Measurements from ENCODE around the gene TOX2. TPM values are rescaled to one million over a fixed set of nuclear protein-coding genes. Genes with fewer than 3 reads are reported as not detected.

TOX2 gene
- total and polyA plus RNA-seq, 4 experiments from 2014 or later, result 0.22 to 1.1 (median 0.49) TPM

- peaks cover 4% of the 10 kb centered on the region for H3K4me1 ChIP-seq (ENCODE audit: insufficient read depth, low read length)
- Mint-ChIP-seq H3K4me3 (no peak overlapping the region), H3K36me3 (no peaks in the 10 kb centered on the region), H3K27me3 (peaks cover 31 to 50% of the 10 kb centered on the region in 2 donors), H3K27ac (no peak overlapping the region), H3K4me1 (peaks cover 2 to 5% (median 4%) of the 10 kb centered on the region in 4 donors), H3K9me3 (peaks cover 0 to 16% (median 10%) of the 10 kb centered on the region in 8 donors)
- no peaks in the 10 kb centered on the region for H3K36me3 ChIP-seq (ENCODE audit: insufficient read depth, low read length)
- H3K27me3 ChIP-seq (ENCODE audit: insufficient read depth, low read length), result peaks cover 7% of the 10 kb centered on the region
- ChIA-PET CTCF (ENCODE audit: partially characterized antibody) (interaction anchor here (1.6 kb wide), 1 partner anchor 77 kb away, joined by 5 read pairs; no protein-coding TSS in a partner anchor), POLR2A (ENCODE audit: partially characterized antibody) (no interaction called here)
- intact Hi-C loops (cut with micrococcal nuclease), result no loop called here
- H3K4me3 ChIP-seq (ENCODE audit: low read length in 2 of 2), result no peak overlapping the region
- DNase-seq, result no peak
- H3K9me3 ChIP-seq (ENCODE audit: control insufficient read depth in 1 of 2, low read length in 2 of 2), result peaks cover 0 to 1% of the 10 kb centered on the region in 2 donors
- H3K27ac ChIP-seq (ENCODE audit: low read depth, low read length), result no peak overlapping the region
Observed at GRCh38 chr20:44112889-44113617, 198.4 kb downstream of the TOX2 start.

- ChIA-PET POLR2A (ENCODE audit: partially characterized antibody) (no interaction called here), CTCF (ENCODE audit: partially characterized antibody) (interaction anchor here (5.1 kb wide), 1 partner anchor 76 kb away, joined by 77 read pairs; the partner anchor contains the start of gene JPH2)
- Mint-ChIP-seq H3K4me1 (peaks cover 2 to 5% (median 4%) of the 10 kb centered on the region in 4 donors), H3K27ac (no peak overlapping the region), H3K4me3 (no peak overlapping the region), H3K27me3 (peaks cover 33 to 49% of the 10 kb centered on the region in 2 donors), H3K9me3 (peaks cover 0 to 11% (median 4%) of the 10 kb centered on the region in 8 donors), H3K36me3 (no peaks in the 10 kb centered on the region)
- intact Hi-C loops (cut with micrococcal nuclease), result no loop called here
- Histone ChIP-seq H3K27me3 (ENCODE audit: insufficient read depth, low read length) (peaks cover 7% of the 10 kb centered on the region), H3K36me3 (ENCODE audit: insufficient read depth, low read length) (no peaks in the 10 kb centered on the region), H3K4me3 (ENCODE audit: low read length in 2 of 2) (no peak overlapping the region), H3K27ac (ENCODE audit: low read depth, low read length) (no peak overlapping the region), H3K4me1 (ENCODE audit: insufficient read depth, low read length) (peaks cover 4% of the 10 kb centered on the region), H3K9me3 (ENCODE audit: control insufficient read depth in 1 of 2, low read length in 2 of 2) (no peaks in the 10 kb centered on the region)
- DNase-seq, result no peak
Observed at GRCh38 chr20:44113618-44114376, 199.1 kb downstream of the TOX2 start.

- Histone ChIP-seq H3K4me1 (ENCODE audit: insufficient read depth, low read length) (peaks cover 4% of the 10 kb centered on the region), H3K27ac (ENCODE audit: low read depth, low read length) (no peak overlapping the region), H3K36me3 (ENCODE audit: insufficient read depth, low read length) (no peaks in the 10 kb centered on the region), H3K9me3 (ENCODE audit: control insufficient read depth in 1 of 2, low read length in 2 of 2) (no peaks in the 10 kb centered on the region), H3K27me3 (ENCODE audit: insufficient read depth, low read length) (peaks cover 7% of the 10 kb centered on the region), H3K4me3 (ENCODE audit: low read length in 2 of 2) (no peak overlapping the region)
- POLR2A ChIA-PET (ENCODE audit: partially characterized antibody), result no interaction called here
- CTCF ChIA-PET (ENCODE audit: partially characterized antibody), result interaction anchor here (5.1 kb wide), 1 partner anchor 74 kb away, joined by 77 read pairs; the partner anchor contains the start of gene JPH2
- Mint-ChIP-seq H3K9me3 (no peaks in the 10 kb centered on the region), H3K4me3 (peak overlapping the region in 1 of 8 donors; percentile 79), H3K4me1 (peaks cover 2 to 5% (median 4%) of the 10 kb centered on the region in 4 donors), H3K27ac (peak overlapping the region in 1 of 7 donors; percentile 23), H3K36me3 (no peaks in the 10 kb centered on the region), H3K27me3 (peaks cover 26 to 41% of the 10 kb centered on the region in 2 donors)
- DNase-seq, result no peak
- intact Hi-C loops (cut with micrococcal nuclease), result loop anchor here (5.0 kb wide), 1 partner anchor 272 kb away; no protein-coding TSS in a partner anchor
Observed at GRCh38 chr20:44115181-44115580, 200.5 kb downstream of the TOX2 start.

- Mint-ChIP-seq H3K27me3 (peaks cover 26 to 37% of the 10 kb centered on the region in 2 donors), H3K9me3 (no peaks in the 10 kb centered on the region), H3K27ac (no peak overlapping the region), H3K36me3 (no peaks in the 10 kb centered on the region), H3K4me3 (no peak overlapping the region), H3K4me1 (peaks cover 2 to 5% (median 4%) of the 10 kb centered on the region in 4 donors)
- Histone ChIP-seq H3K27ac (ENCODE audit: low read depth, low read length) (no peak overlapping the region), H3K9me3 (ENCODE audit: control insufficient read depth in 1 of 2, low read length in 2 of 2) (no peaks in the 10 kb centered on the region), H3K27me3 (ENCODE audit: insufficient read depth, low read length) (peaks cover 7% of the 10 kb centered on the region), H3K36me3 (ENCODE audit: insufficient read depth, low read length) (no peaks in the 10 kb centered on the region), H3K4me3 (ENCODE audit: low read length in 2 of 2) (no peak overlapping the region), H3K4me1 (ENCODE audit: insufficient read depth, low read length) (peaks cover 4% of the 10 kb centered on the region)
- CTCF ChIA-PET (ENCODE audit: partially characterized antibody), result interaction anchor here (0.8 to 5.1 kb wide), 11 partner anchors 7 to 195 kb away, joined by 3 to 77 read pairs (median 5); partner anchors contain the start of genes FITM2 and JPH2
- DNase-seq, result no peak
- POLR2A ChIA-PET (ENCODE audit: partially characterized antibody), result no interaction called here
- intact Hi-C loops (cut with micrococcal nuclease), result loop anchor here (1.0 to 5.0 kb wide), 3 partner anchors 195 to 345 kb away; partner anchors contain the start of gene FITM2
Observed at GRCh38 chr20:44115762-44116644, 201.4 kb downstream of the TOX2 start.

- intact Hi-C loops (cut with micrococcal nuclease), result loop anchor here (2.0 to 5.0 kb wide), 2 partner anchors 270 to 343 kb away; no protein-coding TSS in a partner anchor
- Histone ChIP-seq H3K9me3 (ENCODE audit: control insufficient read depth in 1 of 2, low read length in 2 of 2) (no peaks in the 10 kb centered on the region), H3K36me3 (ENCODE audit: insufficient read depth, low read length) (no peaks in the 10 kb centered on the region), H3K27ac (ENCODE audit: low read depth, low read length) (no peak overlapping the region), H3K4me3 (ENCODE audit: low read length in 2 of 2) (no peak overlapping the region), H3K4me1 (ENCODE audit: insufficient read depth, low read length) (peaks cover 4% of the 10 kb centered on the region), H3K27me3 (ENCODE audit: insufficient read depth, low read length) (peaks cover 7% of the 10 kb centered on the region)
- H3K4me1 Mint-ChIP-seq, result peaks cover 2 to 5% (median 4%) of the 10 kb centered on the region in 4 donors
- DNase-seq, result no peak
- no peaks in the 10 kb centered on the region for H3K36me3 Mint-ChIP-seq
- H3K27me3 Mint-ChIP-seq, result peaks cover 24 to 40% of the 10 kb centered on the region in 2 donors
- ChIA-PET POLR2A (ENCODE audit: partially characterized antibody) (no interaction called here), CTCF (ENCODE audit: partially characterized antibody) (interaction anchor here (1.0 to 5.1 kb wide), 9 partner anchors 9 to 194 kb away, joined by 3 to 77 read pairs (median 5); partner anchors contain the start of genes FITM2 and JPH2)
- H3K4me3 Mint-ChIP-seq, result no peak overlapping the region
- H3K27ac Mint-ChIP-seq, result peak overlapping the region in 1 of 7 donors; percentile 16
- no peaks in the 10 kb centered on the region for H3K9me3 Mint-ChIP-seq
Observed at GRCh38 chr20:44117296-44118184, 202.9 kb downstream of the TOX2 start.
